IMR-90 (cell line): ENCODE results near the gene BTRC. TPM values are rescaled to one million over a fixed set of nuclear protein-coding genes. Genes with fewer than 3 reads are reported as not detected.

Experiments
- ATAC-seq: fragments of 200-7000 bp; cut with Tn5 transposase; 2 replicates; pipeline ENCODE4 v1.9.1; 2020; ENCODE audit warnings: low read depth, mild to moderate bottlenecking, moderate library complexity
- BruUV-seq: library from RNA; stranded (reverse); fragments of 400-500 nt; replicated peaks from 2 replicates; lab custom pipeline; 2021; lab: Mats Ljungman, UMichigan
- CTCF ChIA-PET: fragments of 300-600 bp; formaldehyde crosslinking; extraction: SDS; loops from one replicate; lab custom pipeline; 2021; ENCODE audit warnings: antibody characterized with exemption; lab: Yijun Ruan, JAX
- POLR2A ChIA-PET: fragments of 300-600 bp; sonication (Branson Sonifier 250); formaldehyde crosslinking; loops from one replicate; lab custom pipeline; 2022; ENCODE audit warnings: antibody characterized with exemption; ENCODE audit not compliant: unreplicated experiment; lab: Charles Lee
- DNase-seq: peaks from one replicate; pipeline ENCODE4 v3.0.0; 2013
- H2AFZ ChIP-seq: replicated peaks from 2 replicates; pipeline ENCODE3; 2013; ENCODE audit warnings: low read length, mild to moderate bottlenecking; ENCODE audit not compliant: poor library complexity
- H2AK5ac ChIP-seq: 2 replicates; pipeline ENCODE4 v1.6.1; 2013; ENCODE audit warnings: low read depth, low read length, inconsistent platforms
- H2AK9ac ChIP-seq: replicated peaks from 2 replicates; pipeline ENCODE3; 2013; ENCODE audit warnings: mild to moderate bottlenecking, low read depth, low read length, moderate library complexity; ENCODE audit not compliant: poor library complexity
- H2BK120ac ChIP-seq: 2 replicates; pipeline ENCODE4 v1.6.1; 2013; ENCODE audit warnings: low read depth, low read length, inconsistent platforms
- H2BK15ac ChIP-seq: 3 replicates; pipeline ENCODE4 v1.6.1; 2013; ENCODE audit warnings: low read depth, low read length, inconsistent platforms
- H2BK20ac ChIP-seq: 2 replicates; pipeline ENCODE4 v1.6.1; 2013; ENCODE audit warnings: low read depth, mild to moderate bottlenecking, inconsistent platforms, low read length, moderate library complexity
- H2BK5ac ChIP-seq: 2 replicates; pipeline ENCODE4 v1.6.1; 2013; ENCODE audit warnings: mild to moderate bottlenecking, low read depth, low read length, inconsistent platforms; ENCODE audit not compliant: poor library complexity, severe bottlenecking
- H3K14ac ChIP-seq: replicated peaks from 2 replicates; pipeline ENCODE4 v1.6.1; 2013; ENCODE audit warnings: low read depth, low read length, inconsistent platforms
- H3K18ac ChIP-seq: 2 replicates; pipeline ENCODE4 v1.6.1; 2013; ENCODE audit warnings: low read depth, low read length, control low read depth
- H3K23ac ChIP-seq: 2 replicates; pipeline ENCODE4 v1.6.1; 2013; ENCODE audit warnings: low read depth, low read length, inconsistent platforms
- H3K27ac ChIP-seq: 2 replicates; pipeline ENCODE4 v1.5.1; 2013; ENCODE audit warnings: mild to moderate bottlenecking, control low read depth, low read length; ENCODE audit not compliant: insufficient read depth
- H3K27me3 ChIP-seq: 2 replicates; pipeline ENCODE4 v1.6.1; 2013; ENCODE audit warnings: low read length; ENCODE audit not compliant: control insufficient read depth, insufficient read depth
- H3K36me3 ChIP-seq: 2 replicates; pipeline ENCODE4 v1.6.1; 2013; ENCODE audit warnings: low read length, mixed read lengths; ENCODE audit not compliant: control insufficient read depth, insufficient read depth
- H3K4ac ChIP-seq: 2 replicates; pipeline ENCODE4 v1.6.1; 2013; ENCODE audit warnings: low read depth, low read length, inconsistent platforms
- H3K4me1 ChIP-seq: 2 replicates; pipeline ENCODE4 v1.6.1; 2013; ENCODE audit warnings: low read length, mixed read lengths; ENCODE audit not compliant: control insufficient read depth, insufficient read depth
- H3K4me2 ChIP-seq: 2 replicates; pipeline ENCODE4 v1.6.1; 2013; ENCODE audit warnings: low read depth, mild to moderate bottlenecking, control low read depth, low read length, moderate library complexity
- H3K4me3 ChIP-seq: 2 replicates; pipeline ENCODE4 v1.5.1; 2013; ENCODE audit warnings: low read depth, mild to moderate bottlenecking, control low read depth, low read length, moderate library complexity; ENCODE audit not compliant: insufficient read depth
- H3K56ac ChIP-seq: 2 replicates; pipeline ENCODE4 v1.6.1; 2013; ENCODE audit warnings: low read length, inconsistent platforms; ENCODE audit not compliant: insufficient read depth; ENCODE audit errors: extremely low read depth
- H3K79me1 ChIP-seq, 2 experiments: 2 replicates each; pipeline ENCODE4 v1.6.1; 2013; ENCODE audit warnings: low read length in 2 of 2, inconsistent platforms in 1 of 2, low read depth in 1 of 2
- H3K9ac ChIP-seq: 2 replicates; pipeline ENCODE4 v1.6.1; 2013; ENCODE audit warnings: low read depth, low read length, control low read depth
- H3K9me1 ChIP-seq: 2 replicates; pipeline ENCODE4 v1.6.1; 2013; ENCODE audit warnings: low read length, inconsistent platforms; ENCODE audit not compliant: insufficient read depth
- H3K9me3 ChIP-seq: 2 replicates; pipeline ENCODE4 v1.6.1; 2013; ENCODE audit warnings: low read length; ENCODE audit not compliant: control insufficient read depth, insufficient read depth
- H4K20me1 ChIP-seq: 2 replicates; pipeline ENCODE4 v1.6.1; 2013; ENCODE audit warnings: low read length, inconsistent platforms; ENCODE audit not compliant: insufficient read depth
- H4K5ac ChIP-seq: 2 replicates; pipeline ENCODE4 v1.6.1; 2013; ENCODE audit warnings: mild to moderate bottlenecking, low read depth, low read length, control low read depth
- H4K8ac ChIP-seq, 2 experiments: 2 replicates each; pipeline ENCODE4 v1.6.1; 2013; ENCODE audit warnings: low read depth in 2 of 2, low read length in 2 of 2, control low read depth in 1 of 2, inconsistent platforms in 1 of 2
- H4K91ac ChIP-seq: 2 replicates; pipeline ENCODE4 v1.6.1; 2013; ENCODE audit warnings: low read depth, low read length, inconsistent platforms; ENCODE audit not compliant: insufficient read depth
- CTCF ChIP-seq: conservative IDR thresholded peaks from 2 replicates; pipeline ENCODE4 v1.5.1; 2012; ENCODE audit warnings: mild to moderate bottlenecking, low read depth, low read length, improper control_type of control experiment
- MAFK ChIP-seq: IDR thresholded peaks from 2 replicates; pipeline ENCODE4 v1.6.1; 2012; ENCODE audit warnings: low read depth, low read length, improper control_type of control experiment
- MXI1 ChIP-seq: IDR thresholded peaks from 2 replicates; pipeline ENCODE4 v1.6.1; 2012; ENCODE audit warnings: low read depth, mild to moderate bottlenecking, low read length, moderate library complexity, borderline replicate concordance
- RCOR1 ChIP-seq: IDR thresholded peaks from 2 replicates; pipeline ENCODE4 v1.6.1; 2012; ENCODE audit warnings: mild to moderate bottlenecking, low read length, improper control_type of control experiment; ENCODE audit not compliant: insufficient replicate concordance
- WGBS, 2 experiments: methylation state at CpG; one replicate each; pipeline versions ENCODE4 v1.1.5 to v1.1.7; 2013; ENCODE audit warnings: missing lambda C conversion rate in 2 of 2; ENCODE audit not compliant: insufficient read length in 1 of 2; ENCODE audit errors: extremely low coverage in 2 of 2; 5-methylcytosine and 5-hydroxymethylcytosine counted together
- dilution Hi-C: fragments of 300-500 bp; cut with HindIII; formaldehyde crosslinking; loops from one replicate; pipeline ENCODE4 v1.14.3; 2018; ENCODE audit warnings: low sequenced_read_pairs; ENCODE audit not compliant: unreplicated experiment
- in situ Hi-C: fragments of 300-500 bp; cut with MboI; formaldehyde crosslinking; loops from 3 replicates; pipeline ENCODE4 v1.14.3; 2019; ENCODE audit warnings: low sequenced_read_pairs, inconsistent platforms, mixed read lengths
- intact Hi-C: fragments of 100-400 bp; cut with micrococcal nuclease; formaldehyde crosslinking; loops from 2 replicates; pipeline ENCODE4 v1.10.0; 2022
- polyA plus RNA-seq, 3 experiments: library from polyadenylated mRNA; depleted of rRNA; stranded (reverse); fragments of >200 nt; gene quantifications; 2 replicates each; pipeline ENCODE4 v1.2.3, GENCODE V29; 2012; ENCODE audit warnings: low replicate concordance in 1 of 3
- total RNA-seq: library from RNA; depleted of rRNA; stranded (reverse); fragments of >200 nt; gene quantifications from 2 replicates; pipeline ENCODE4 v1.2.3, GENCODE V29; 2012

The BTRC gene
- total and polyA plus RNA-seq, 2 of the 4 experiments (the other 2 are of a cell fraction) = 7.7 to 8.4 TPM

GRCh38 chr10:101569323-101569621 is 215.3 kb downstream of the BTRC start:
- H4K91ac ChIP-seq = no peak overlapping the region
- H2BK120ac ChIP-seq = no peak overlapping the region
- no peak overlapping the region for H3K23ac ChIP-seq
- in situ Hi-C loops = no loop called here
- no peaks in the 10 kb centered on the region for H4K20me1 ChIP-seq
- no peak overlapping the region for H4K5ac ChIP-seq
- H3K4me1 ChIP-seq = peaks cover 6% of the 10 kb centered on the region
- no peak overlapping the region for H3K56ac ChIP-seq
- no peaks in the 10 kb centered on the region for H3K79me1 ChIP-seq
- peak overlapping the region; percentile 21 for H2AK9ac ChIP-seq
- H3K18ac ChIP-seq = no peak overlapping the region
- H2AFZ ChIP-seq = peak overlapping the region; percentile 97
- dilution Hi-C loops = no loop called here
- ChIA-PET CTCF (interaction anchor here (0.6 to 2.5 kb wide), 3 partner anchors 42 to 355 kb away, joined by 3 to 16 read pairs (median 5); no protein-coding TSS in a partner anchor), POLR2A (no interaction called here)
- no peaks in the 10 kb centered on the region; the same call in 1 of the 2 replicates for H3K9me1 ChIP-seq
- H2BK15ac ChIP-seq = no peak overlapping the region
- peak overlapping the region; percentile 81; the same call in 1 of the 2 replicates for H3K4me2 ChIP-seq
- DNase-seq (no peak), ATAC-seq (no peak)
- H2BK20ac ChIP-seq = no peak overlapping the region
- no peaks in the 10 kb centered on the region for H3K36me3 ChIP-seq
- 3% methylated on average over 5 of the region's 11 CpGs; no CpG with 5 or more reads in 1 of the 2 experiments for WGBS, 2 experiments
- BruUV-seq = no TSS peak
- peaks cover 46% of the 10 kb centered on the region for H3K27me3 ChIP-seq
- H2AK5ac ChIP-seq = no peak overlapping the region
- no peak overlapping the region for H3K27ac ChIP-seq
- H2BK5ac ChIP-seq = no peak overlapping the region
- H3K14ac ChIP-seq = no peak overlapping the region
- H3K4me3 ChIP-seq = no peak overlapping the region
- intact Hi-C loops = no loop called here
- no peak overlapping the region for H3K4ac ChIP-seq
- peaks cover 7% of the 10 kb centered on the region for H3K9me3 ChIP-seq
- H3K9ac ChIP-seq = no peak overlapping the region
- TF ChIP-seq MAFK (no peak), CTCF (no peak), MXI1 (no peak), RCOR1 (no peak)
- H4K8ac ChIP-seq = peak overlapping the region in 1 of 2 experiments; percentile 61; a peak in 1 of 4 replicates
